GM19467 (cell line): Measurements from ENCODE around the gene ACBD6.
"Not testable (repeated sequence)": the region's sequence is repeated elsewhere in the genome, so short reads cannot be mapped to it uniquely, and the experiment has no call there.

Experiments
- ATAC-seq: cut with Tn5 transposase; IDR thresholded peaks from one replicate; pipeline ENCODE4 v1.9.1; 2021; ENCODE audit warnings: mild to moderate bottlenecking, moderate library complexity; ENCODE audit not compliant: unreplicated experiment

Gene ACBD6

DNA sequence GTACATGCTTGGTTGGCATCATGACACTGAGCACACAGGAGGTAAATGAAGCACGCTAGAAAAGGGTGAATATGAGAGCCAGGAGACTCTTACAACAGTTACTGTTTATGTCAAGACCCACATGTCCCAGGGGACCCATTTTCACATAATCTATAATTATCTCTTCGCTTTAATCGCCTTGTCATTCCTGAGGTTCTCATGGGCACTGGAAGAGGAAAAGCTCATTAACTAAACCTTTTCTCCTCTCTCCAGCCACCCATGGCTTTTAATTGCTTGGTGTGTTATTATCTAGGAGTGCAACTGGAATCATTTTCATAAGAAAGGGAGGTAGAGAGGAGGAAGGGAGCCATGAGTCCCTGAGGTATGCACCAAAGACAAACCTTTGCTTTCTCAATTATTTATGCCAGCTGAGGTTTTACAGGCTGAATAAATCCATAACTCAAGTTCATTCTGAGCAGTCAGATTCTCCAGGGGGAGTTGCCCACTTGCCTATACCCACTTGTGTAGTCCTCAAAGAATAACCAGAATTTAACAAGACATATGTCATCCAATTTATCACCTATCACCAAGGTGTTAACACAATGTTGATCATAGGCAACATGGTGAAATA, 77.4 kb downstream of the ACBD6 start:
- ATAC-seq, result no peak

DNA sequence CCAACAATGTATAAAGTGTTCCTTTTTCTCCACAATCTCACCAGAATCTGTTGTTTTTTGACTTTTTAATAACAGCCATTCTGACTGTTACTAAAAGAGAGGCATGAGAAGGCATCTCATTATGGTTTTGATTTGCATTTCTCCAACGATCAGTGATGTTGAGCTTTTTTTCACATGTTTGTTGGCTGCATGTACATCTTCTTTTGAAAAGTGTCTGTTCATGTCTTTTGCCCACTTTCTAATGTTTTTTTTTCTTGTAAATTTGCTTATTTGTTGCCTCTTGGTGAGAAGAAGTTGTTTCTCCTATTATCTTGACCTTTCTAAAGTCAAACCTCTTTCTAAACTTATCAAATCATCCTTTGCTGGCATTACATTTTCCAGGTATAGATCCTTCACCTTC, 80.8 kb downstream of the ACBD6 start:
- no peak for ATAC-seq

DNA sequence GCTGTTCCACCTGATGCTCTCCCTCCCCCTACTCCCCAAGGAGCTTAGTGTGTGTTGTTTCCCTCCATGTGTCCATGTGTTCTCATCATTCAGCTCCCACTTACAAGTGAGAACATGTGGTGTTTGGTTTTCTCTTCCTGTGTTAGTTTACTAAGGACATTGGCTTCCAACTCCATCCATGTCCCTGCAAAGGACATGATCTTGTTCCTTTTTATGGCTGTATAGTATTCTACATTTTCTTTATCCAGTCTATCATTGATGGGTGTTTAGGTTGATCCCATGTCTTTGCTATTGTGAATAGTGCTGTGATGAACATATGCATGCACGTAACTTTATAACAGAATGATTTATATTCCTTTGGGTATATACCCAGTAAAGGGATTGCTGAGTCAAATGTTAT, 81.2 kb downstream of the ACBD6 start:
- not testable (repeated sequence) for ATAC-seq

DNA sequence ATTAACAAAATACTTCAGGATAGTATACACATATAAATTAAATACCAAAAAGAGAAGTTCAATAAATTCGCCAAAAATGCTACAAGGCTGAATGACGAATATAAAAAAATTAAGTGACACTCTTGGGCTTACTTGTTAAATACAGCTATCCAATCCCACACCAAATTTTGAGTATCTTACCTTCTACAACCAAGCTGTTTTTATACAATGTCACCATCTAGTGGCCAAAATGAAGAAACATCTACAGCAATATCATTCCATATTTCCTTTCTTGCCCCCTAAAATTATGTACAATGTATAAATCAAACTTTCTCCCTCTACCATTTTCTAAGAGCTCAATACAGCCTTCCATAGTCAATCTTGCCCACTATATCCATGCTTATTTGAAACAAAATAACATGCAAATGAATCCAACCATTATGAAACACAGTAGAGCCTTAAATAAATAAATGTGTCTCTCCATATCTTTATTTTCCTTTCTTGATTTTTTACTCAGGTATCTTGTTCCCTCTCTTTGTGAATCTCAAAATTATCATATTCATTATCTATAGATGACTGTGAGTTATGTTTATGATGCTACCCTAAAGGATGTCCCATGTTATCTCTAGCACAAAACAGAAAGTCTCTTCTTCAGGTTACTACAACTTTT, 86.3 kb downstream of the ACBD6 start:
- no peak for ATAC-seq

DNA sequence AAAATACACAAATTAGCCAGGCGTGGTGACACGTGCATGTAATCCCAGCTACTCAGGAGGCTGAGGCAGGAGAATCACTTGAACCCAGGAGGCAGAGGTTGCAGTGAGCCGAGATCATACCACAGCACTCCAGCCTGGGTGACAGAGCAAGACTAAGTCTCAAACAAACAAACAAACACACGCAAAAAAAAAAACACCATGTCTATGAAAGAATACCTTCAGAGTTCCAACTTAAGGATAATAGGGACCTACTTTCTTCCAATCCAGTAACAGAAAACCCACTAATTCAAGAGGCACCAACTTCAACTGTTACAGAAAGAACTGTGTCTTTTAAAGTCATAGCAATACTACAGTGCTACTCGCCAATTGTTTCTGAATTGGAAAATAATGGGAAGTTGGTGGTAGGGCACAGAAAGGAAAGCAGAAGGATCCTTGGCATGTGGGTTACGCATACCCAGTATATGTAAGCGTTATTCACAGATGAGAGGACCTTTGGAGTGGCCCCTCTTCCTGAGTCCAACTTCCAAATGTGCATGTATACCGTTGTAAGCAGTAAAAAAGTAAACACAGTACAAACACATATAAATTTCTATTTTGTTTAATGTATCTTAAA, 87.0 kb downstream of the ACBD6 start:
- ATAC-seq, result no peak

DNA sequence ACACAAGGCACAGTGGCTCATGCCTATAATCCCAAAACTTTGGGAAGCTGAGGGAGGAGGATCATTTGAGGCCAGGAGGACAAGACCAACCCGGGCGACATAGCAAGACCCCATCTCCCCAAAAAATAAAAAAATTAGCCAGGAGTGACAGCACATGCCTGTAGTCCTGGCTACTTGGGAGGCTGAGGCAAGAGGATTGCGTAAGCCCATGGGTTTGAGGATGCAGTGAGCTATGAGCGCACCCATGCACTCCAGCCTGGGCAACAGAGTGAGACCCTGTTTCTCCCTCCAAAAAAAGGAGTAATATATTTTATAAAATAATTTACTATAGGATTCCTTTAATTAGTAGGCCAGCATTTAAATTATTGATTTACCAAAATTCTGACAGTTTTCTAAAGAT, 89.8 kb downstream of the ACBD6 start:
- no peak for ATAC-seq

DNA sequence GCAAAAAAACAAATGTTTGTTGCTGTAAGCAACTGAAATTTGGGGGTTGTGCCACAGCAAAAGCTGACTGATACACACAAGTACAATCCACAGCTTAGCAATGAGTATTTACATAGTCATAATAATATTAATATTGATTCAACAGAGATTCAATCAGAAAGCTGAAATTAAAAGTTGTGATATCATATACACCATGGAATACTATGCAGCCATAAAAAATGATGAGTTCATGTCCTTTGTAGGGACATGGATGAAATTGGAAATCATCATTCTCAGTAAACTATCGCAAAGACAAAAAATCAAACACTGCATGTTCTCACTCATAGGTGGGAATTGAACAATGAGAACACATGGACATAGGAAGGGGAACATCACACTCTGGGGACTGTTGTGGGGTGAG, 94.2 kb downstream of the ACBD6 start:
- not testable (repeated sequence) for ATAC-seq

DNA sequence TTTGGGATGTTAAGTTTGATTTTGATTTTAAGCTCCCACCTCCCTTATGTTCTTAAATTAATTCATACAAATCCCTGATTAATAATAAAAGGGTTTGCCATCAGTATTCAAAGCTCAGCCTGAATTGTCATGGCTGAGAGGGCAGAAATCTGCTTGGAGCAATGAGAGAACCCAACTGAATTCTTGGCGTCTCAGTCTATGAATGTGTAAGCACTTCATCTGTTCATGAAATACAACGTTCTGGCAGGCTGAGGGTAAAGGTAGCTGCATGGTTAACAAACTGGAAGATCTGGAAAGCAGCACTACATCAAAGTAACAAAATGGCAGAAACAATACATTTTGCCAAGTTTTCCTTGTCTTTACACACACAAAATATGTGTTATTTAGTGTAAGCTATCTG, 95.3 kb downstream of the ACBD6 start:
- no peak for ATAC-seq

DNA sequence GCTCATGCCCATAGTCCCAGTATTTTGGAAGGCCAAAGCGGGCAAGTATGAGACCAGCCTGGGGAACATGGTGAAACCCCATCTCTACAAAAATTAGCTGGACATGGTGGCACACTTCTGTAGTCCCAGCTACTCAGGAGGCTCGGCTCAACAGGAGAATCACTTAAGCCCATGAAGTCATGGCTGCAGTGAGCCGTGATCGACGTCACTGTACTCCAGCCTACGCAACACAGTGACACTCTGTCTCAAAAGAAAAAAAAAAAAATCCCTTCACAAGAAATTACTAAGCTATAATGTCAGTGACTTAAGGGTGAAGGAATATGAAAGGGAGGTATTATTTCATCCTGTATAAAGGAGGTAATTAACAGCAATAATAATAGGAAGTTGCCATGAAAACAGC, 99.8 kb downstream of the ACBD6 start:
- no peak for ATAC-seq

DNA sequence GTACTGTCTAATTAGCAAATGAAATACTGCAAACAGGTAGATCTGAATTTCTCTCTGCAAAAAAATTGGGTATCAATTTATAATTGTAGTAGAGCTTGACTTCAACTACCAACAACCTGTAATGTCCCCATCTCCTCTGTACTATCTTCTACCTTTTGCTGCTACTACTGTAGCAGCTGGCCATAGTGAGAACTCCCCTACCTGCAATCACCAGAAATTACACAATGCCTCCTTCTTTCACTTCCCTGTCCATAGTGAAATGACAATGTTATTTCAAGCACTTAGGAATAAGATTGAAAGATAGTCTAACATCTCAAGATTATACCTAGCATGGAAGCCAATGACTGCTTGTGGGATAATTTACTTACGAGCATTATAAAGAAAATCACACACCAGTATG, 100.4 kb downstream of the ACBD6 start:
- no peak for ATAC-seq

DNA sequence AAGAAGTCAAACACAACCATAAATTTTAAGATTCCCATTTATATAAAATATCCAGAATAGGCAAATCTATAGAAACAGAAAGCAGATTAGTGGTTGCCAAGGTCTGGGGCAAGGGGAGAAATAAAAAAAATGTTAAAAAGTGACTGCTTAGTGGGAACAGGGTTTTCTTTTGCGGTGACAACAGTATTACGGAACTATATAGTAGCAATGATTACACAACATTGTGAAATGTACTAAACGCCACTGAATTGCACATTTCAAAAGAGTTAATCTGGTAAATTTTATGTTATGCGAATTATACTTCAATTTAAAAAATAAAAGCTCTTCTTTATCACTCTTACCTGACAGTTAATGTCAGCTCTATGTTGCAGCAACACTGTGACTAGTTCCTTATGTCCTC, 105.2 kb downstream of the ACBD6 start:
- ATAC-seq, result no peak

DNA sequence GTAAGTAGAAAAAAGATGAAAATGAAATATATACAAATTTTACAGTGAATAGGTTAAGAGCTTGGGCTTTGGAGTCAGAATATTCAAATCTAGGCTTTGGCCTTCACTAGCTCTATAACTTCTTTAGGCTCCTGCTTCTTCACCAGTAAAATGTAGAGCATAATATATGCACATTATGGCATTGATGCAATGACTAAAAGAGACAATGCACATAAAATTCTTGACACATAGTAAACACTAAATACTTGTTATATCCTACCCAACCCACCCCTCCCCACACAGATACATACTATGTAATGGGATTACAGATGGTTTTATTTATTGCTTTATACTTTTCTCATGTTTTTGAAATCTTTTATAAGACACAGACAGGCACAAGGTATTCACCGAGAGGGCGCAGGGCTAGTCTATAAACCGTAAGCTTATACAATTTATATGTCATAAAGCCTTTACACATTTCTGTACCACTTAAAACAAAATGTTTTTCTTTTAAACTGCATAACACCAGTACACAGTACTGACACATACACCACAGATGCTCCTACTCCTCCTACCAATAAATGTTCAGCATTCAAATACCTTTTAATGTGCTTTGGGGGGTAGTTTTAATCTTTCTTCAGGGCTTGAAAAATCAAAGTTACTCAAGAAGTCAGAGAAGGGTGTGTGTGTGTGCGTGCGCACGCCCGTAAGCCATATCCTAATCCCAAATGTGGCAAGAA, 109.8 kb downstream of the ACBD6 start:
- no peak for ATAC-seq

DNA sequence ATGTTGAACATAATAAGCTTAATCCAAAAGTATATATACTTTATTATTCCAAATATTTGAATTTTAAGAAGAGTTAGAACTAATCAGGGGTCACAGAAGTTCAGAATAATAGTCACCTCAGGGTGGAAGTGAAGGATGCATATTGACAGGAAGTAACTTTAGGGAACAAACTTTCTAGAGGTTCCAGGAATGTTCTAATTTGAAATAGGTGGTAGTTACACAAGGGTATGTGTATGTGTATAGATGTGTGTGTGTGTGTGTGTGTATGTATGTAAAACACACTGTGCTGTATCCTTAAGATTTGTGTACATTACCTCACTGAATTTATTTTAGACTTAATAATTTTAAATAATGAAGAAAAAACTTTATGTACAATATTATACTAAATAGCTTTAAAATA, 110.4 kb downstream of the ACBD6 start:
- no peak for ATAC-seq

DNA sequence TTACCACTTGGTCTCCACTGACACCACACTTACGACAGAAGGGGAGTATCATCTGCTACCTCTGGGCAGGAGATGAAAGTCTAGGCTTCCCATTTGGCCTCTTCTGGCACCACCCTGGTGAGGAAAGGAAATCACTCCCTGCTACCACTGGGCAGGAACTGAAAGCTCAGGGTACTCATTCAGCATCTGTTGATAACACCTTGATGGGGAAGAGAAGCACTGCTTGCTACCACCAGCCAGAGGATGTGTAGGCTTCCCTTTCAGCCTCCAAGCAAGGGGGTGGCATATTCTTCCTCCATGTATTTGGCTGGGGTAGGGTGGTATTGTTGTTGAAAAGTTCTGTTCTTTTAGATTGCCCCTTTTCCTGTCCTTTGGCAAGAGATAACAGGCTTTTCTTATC, 115.0 kb downstream of the ACBD6 start:
- no peak for ATAC-seq

DNA sequence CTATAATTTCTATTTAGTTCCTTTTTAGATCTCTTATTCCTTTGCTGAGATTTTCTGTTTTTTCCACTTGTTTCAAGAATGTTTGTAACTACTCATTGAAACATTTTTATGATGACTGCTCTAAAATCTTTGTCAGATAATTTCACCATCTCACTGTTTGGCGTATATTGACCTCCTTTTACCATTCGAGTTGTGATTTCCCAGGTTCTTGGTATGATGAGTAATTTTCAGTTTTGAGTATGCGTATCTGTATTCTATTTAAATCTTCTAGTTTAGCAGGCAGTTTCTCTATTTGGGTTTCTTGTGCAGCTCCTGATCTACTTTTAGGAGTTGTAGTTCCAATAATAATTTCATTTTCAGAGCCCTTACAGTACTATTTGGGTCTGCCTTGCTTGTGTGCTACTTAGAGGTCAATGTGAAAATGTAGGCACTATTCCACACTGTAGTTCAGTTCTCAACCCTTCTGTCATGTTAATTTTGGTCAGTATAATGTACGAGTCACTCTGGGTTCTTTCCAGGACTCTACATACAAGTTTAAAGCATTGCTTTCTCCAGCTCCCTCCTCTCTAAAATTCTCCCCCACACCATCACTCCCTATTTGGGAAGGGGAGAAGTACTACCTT, 115.5 kb downstream of the ACBD6 start:
- no peak for ATAC-seq

DNA sequence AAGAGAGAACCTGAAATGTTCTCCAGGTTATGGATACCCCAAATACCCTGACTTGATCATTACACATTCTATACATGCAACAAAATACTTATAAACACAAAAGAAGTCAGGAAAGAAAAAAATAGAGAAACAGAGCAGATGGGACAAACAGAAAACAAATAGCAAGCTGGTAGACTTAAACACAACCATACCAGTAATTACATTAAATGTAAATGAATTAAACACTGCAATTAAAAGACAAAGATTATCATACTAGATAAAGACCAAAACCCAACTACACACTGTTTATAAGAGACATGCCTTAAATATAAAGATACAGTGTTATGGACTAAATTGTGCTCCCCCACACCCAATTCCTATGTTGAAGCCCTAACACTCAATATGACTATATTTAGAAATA, 117.2 kb downstream of the ACBD6 start:
- ATAC-seq, result no peak

DNA sequence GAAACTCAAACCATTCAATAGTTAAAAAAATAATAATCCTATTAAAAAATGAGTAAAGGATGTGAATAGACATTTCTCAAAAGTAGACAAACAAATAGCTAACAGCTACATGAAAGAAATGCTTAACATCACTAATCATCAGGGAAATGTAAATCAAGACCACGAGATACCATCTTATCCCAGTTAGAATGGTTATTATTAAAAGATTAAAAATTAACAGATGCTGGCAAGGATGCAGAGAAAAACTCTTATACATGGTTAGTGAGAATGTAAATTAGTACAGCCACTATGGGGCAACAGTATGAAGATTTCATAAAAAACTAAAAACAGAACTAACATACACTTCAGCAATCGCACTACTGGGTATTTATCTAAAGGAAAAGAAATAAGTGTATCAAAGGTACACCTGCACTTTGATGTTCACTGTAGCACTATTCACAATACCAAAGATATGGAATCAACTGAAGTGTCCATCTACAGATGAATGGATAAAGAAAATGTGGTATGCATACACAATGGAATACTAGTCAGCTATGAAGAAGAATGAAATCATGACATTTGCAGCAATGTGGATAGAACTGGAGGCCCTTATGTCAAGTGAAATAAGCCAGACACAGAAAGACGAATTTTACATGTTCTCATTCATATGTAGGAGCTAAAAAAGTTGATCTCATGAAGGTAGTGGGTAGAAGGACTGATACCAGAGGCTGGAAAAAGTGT, 117.9 kb downstream of the ACBD6 start:
- no peak for ATAC-seq

DNA sequence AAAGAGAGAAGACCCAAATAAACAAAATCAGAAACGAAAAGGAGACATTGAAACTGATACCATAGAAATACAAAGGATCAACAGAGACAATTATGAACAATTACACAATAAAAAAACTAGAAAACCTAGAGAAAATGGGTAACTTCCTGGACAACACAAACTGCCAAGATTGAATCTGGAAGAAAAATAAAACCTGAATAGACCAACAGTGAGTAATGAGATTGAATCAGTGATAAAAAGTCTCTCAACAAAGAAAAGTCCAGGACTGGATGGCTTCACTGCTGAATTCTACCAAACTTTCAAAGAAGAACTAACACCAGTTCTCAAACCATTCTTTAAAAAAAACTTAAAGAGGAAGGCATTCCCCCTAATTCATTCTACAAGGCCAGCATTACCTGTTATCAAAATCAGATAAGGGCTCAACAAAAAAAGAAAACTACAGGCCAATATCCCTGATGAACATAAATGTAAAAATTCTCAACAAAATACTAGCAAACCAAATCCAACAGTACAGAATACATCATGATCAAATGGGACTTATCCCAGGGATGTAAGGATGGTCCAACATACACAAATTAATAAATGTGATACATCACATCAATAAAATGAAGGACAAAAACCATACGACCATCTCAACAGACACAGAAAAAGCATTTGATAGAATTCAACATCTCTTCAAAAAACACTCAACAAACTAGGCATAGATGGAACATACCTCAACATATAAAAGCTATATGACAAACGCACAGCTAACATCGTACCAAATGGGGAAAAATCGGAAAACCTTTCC, 119.9 kb downstream of the ACBD6 start:
- no peak for ATAC-seq

DNA sequence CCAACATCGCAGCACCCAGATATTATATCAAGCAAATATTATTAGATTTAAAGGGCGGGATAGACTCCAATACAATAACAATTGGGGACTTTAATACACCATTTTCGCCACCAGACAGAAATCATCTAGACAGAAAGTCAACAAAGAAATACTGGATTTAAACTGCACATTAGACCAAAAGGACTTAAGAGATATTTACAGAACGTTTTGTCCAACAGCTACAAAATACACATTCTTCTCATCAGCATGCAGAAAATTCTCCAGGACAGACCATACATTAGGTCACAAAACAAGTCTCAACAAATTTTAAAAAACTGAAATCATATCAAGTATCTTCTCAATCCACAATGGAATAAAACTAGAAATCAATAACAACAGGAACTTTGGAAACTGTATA, 121.2 kb downstream of the ACBD6 start:
- no peak for ATAC-seq
